DND-41 (cell line): ENCODE measurements around the gene STK36.

Experiments used
- ATAC-seq: fragments of 200-7000 bp; cut with Tn5 transposase; 3 replicates; pipeline ENCODE4 v1.9.1; 2021; ENCODE audit warnings: low read depth; ENCODE audit not compliant: insufficient read depth
- DNase-seq: peaks from one replicate; pipeline ENCODE4 v3.0.0-alpha.2; 2020
- H2AFZ ChIP-seq: 2 replicates; pipeline ENCODE4 v1.6.0; 2012; ENCODE audit warnings: low read depth, low read length
- H3K27ac ChIP-seq: 2 replicates; pipeline ENCODE4 v1.5.1; 2012; ENCODE audit warnings: low read length, inconsistent platforms
- H3K27me3 ChIP-seq: fragments of 200-600 bp; sonication (generic); 2 replicates; pipeline ENCODE4 v1.6.0; 2012; ENCODE audit warnings: low read length, mild to moderate bottlenecking, inconsistent platforms; ENCODE audit not compliant: insufficient read depth, poor library complexity
- H3K36me3 ChIP-seq: 2 replicates; pipeline ENCODE4 v1.5.1; 2012; ENCODE audit warnings: low read length, inconsistent platforms; ENCODE audit not compliant: insufficient read depth
- H3K4me1 ChIP-seq: 2 replicates; pipeline ENCODE4 v1.5.1; 2012; ENCODE audit warnings: mild to moderate bottlenecking, low read length; ENCODE audit not compliant: insufficient read depth
- H3K4me2 ChIP-seq: 2 replicates; pipeline ENCODE4 v1.6.0; 2012; ENCODE audit warnings: mild to moderate bottlenecking, moderate library complexity, low read length, inconsistent platforms; ENCODE audit not compliant: insufficient read depth
- H3K4me3 ChIP-seq, 2 experiments: fragments of 200-600 bp in 1 of 2; shearing (Covaris generic) in 1 of 2; 2 replicates each; pipeline ENCODE4 v1.5.1; 2012 to 2016; ENCODE audit warnings: inconsistent platforms in 2 of 2, low read length in 2 of 2, mild to moderate bottlenecking in 2 of 2, low read depth in 1 of 2, moderate library complexity in 1 of 2
- H3K79me2 ChIP-seq: 2 replicates; pipeline ENCODE4 v1.6.0; 2012; ENCODE audit warnings: low read length, inconsistent platforms; ENCODE audit not compliant: insufficient read depth
- H3K9ac ChIP-seq: 2 replicates; pipeline ENCODE4 v1.6.0; 2012; ENCODE audit warnings: low read depth, mild to moderate bottlenecking, inconsistent platforms, low read length, moderate library complexity
- H3K9me3 ChIP-seq: 2 replicates; pipeline ENCODE4 v1.5.1; 2012; ENCODE audit warnings: low read length, moderate library complexity, mild to moderate bottlenecking, inconsistent platforms; ENCODE audit not compliant: insufficient read depth, severe bottlenecking
- H4K20me1 ChIP-seq: 2 replicates; pipeline ENCODE4 v1.6.0; 2012; ENCODE audit warnings: low read length; ENCODE audit not compliant: insufficient read depth
- EZH2 ChIP-seq: IDR thresholded peaks from 3 replicates; pipeline ENCODE4 v1.6.1; 2012; ENCODE audit warnings: borderline replicate concordance, low read depth, mild to moderate bottlenecking, moderate library complexity, low read length, inconsistent platforms; ENCODE audit not compliant: severe bottlenecking
- TF ChIP-seq, protein P1 (sequence below): IDR thresholded peaks from 2 replicates; pipeline ENCODE4 v1.5.1; 2012; ENCODE audit warnings: borderline replicate concordance, low read length, moderate library complexity, mild to moderate bottlenecking; ENCODE audit not compliant: poor library complexity, severe bottlenecking; ENCODE audit errors: extremely low read depth

The STK36 gene

DNA sequence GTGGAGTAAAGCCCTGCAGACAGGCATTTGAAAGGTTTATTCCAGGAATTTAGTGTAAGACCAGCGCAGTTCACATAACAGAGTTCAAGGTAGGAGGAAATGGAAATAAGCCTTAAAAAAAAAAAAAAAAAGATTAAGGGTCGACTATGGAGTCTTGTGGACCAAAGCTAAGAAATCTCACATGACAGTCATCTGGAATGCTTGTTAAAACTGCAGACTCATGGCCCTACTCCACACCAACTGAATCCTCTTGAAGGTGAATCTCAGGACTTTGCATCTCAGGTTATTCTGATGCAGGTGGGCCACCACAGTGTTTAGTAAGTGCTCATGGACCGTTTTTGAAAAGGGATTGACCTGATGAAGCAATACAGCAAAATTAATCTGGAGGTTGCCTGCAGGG lies 47.6 kb downstream of the STK36 start:
- peaks cover 38% of the 10 kb centered on the region for H3K36me3 ChIP-seq
- H3K27me3 ChIP-seq = no peaks in the 10 kb centered on the region
- H3K4me1 ChIP-seq = no peaks in the 10 kb centered on the region; the same call in 1 of the 2 replicates
- H3K9ac ChIP-seq = no peak overlapping the region
- TF ChIP-seq EZH2 = no peak
- TF ChIP-seq, protein P1, sequence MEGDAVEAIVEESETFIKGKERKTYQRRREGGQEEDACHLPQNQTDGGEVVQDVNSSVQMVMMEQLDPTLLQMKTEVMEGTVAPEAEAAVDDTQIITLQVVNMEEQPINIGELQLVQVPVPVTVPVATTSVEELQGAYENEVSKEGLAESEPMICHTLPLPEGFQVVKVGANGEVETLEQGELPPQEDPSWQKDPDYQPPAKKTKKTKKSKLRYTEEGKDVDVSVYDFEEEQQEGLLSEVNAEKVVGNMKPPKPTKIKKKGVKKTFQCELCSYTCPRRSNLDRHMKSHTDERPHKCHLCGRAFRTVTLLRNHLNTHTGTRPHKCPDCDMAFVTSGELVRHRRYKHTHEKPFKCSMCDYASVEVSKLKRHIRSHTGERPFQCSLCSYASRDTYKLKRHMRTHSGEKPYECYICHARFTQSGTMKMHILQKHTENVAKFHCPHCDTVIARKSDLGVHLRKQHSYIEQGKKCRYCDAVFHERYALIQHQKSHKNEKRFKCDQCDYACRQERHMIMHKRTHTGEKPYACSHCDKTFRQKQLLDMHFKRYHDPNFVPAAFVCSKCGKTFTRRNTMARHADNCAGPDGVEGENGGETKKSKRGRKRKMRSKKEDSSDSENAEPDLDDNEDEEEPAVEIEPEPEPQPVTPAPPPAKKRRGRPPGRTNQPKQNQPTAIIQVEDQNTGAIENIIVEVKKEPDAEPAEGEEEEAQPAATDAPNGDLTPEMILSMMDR = no peak
- H3K9me3 ChIP-seq = no peaks in the 10 kb centered on the region
- no peak overlapping the region for H3K4me3 ChIP-seq
- peaks cover 95% of the 10 kb centered on the region for H3K79me2 ChIP-seq
- no peak overlapping the region for H3K4me2 ChIP-seq
- no peak overlapping the region for H2AFZ ChIP-seq
- peaks cover 61% of the 10 kb centered on the region; the same call in 1 of the 2 replicates for H4K20me1 ChIP-seq
- H3K27ac ChIP-seq = no peak overlapping the region
- ATAC-seq = no peak
- DNase-seq = no peak

DNA sequence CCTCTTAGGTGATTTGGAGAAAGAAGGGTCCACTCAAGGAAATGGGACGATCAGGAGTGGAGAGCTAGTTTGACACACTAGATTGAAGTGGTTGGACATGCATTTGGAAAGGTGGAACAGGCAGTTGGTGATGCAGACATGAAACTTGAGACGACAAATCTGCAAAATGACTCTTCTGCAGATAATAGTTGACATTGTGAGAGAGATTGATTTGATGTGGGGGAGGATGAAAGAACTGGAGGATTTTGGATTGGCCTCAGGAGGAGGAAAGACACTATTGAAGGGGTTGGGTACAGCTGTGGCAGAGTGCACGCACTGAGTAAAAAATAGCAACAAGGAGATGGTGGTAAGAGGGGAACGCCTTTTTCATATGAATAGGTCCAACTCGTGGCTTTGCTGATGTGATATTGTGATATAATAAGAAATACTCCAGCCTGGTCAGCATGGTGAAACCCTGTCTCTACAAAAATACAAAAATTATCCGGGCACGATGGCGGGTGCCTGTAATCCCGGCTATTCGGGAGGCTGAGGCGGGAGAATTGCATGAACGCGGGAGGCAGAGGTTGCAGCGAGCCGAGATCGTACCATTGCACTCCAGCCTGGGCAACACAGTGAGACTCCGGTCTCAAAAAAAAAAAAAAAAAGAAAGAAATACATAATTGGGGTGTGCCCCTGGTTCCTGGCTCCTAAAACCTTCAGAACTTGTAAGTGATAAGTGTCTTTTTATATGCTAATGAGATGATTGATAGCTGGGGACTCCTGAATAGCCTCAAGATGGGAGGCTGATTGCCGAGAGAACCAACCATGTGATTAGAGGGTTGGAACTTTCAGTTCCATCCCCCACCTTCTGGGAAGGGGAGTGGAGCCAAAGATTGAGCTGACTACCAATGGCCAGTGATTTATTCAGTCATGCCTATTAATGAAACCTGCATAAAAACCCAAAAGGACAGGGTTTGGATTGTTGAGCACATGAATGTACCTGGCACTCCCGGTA lies 48.5 kb downstream of the STK36 start:
- peaks cover 57% of the 10 kb centered on the region; the same call in 1 of the 2 replicates for H4K20me1 ChIP-seq
- H3K79me2 ChIP-seq = peaks cover 96% of the 10 kb centered on the region
- DNase-seq (no peak), ATAC-seq (no peak)
- H3K27ac ChIP-seq = no peak overlapping the region
- no peaks in the 10 kb centered on the region for H3K4me1 ChIP-seq
- no peaks in the 10 kb centered on the region for H3K27me3 ChIP-seq
- TF ChIP-seq, protein P1 = no peak
- TF ChIP-seq EZH2 = no peak
- no peak overlapping the region for H2AFZ ChIP-seq
- H3K9ac ChIP-seq = no peak overlapping the region
- peaks cover 3% of the 10 kb centered on the region for H3K9me3 ChIP-seq
- H3K4me3 ChIP-seq = no peak overlapping the region
- no peak overlapping the region for H3K4me2 ChIP-seq
- peaks cover 43% of the 10 kb centered on the region for H3K36me3 ChIP-seq

DNA sequence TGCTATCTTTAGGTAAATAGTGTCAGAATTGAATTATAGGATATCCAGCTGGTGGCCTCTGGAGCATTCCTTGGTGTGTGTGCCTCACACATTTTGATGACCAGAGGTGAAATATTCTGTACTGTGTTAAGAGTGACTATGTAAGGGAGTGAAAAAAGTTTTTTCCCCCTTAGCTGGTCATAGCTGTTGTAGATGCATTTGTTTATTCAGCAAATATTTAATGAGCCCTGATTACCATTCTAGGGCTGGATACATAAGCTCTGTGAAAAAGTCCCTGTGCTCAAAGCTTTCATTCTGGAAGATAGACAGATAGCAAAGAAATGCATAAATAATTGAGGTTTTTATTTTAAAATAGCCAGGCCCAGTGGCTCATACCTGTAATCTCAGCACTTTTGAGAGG lies 49.6 kb downstream of the STK36 start:
- Histone ChIP-seq H3K79me2 (peaks cover 96% of the 10 kb centered on the region), H3K4me3 (no peak overlapping the region), H3K9ac (no peak overlapping the region), H3K4me1 (no peaks in the 10 kb centered on the region), H4K20me1 (peaks cover 53% of the 10 kb centered on the region; the same call in 1 of the 2 replicates), H3K27me3 (no peaks in the 10 kb centered on the region), H3K36me3 (peaks cover 37% of the 10 kb centered on the region), H3K4me2 (no peak overlapping the region), H2AFZ (no peak overlapping the region), H3K9me3 (peaks cover 12% of the 10 kb centered on the region), H3K27ac (no peak overlapping the region)
- DNase-seq (no peak), ATAC-seq (no peak)
- TF ChIP-seq, protein P1 = no peak
- no peak for TF ChIP-seq EZH2
